ENCODE data around the gene PSMF1.

The PSMF1 gene, protein sequence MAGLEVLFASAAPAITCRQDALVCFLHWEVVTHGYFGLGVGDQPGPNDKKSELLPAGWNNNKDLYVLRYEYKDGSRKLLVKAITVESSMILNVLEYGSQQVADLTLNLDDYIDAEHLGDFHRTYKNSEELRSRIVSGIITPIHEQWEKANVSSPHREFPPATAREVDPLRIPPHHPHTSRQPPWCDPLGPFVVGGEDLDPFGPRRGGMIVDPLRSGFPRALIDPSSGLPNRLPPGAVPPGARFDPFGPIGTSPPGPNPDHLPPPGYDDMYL

DNA sequence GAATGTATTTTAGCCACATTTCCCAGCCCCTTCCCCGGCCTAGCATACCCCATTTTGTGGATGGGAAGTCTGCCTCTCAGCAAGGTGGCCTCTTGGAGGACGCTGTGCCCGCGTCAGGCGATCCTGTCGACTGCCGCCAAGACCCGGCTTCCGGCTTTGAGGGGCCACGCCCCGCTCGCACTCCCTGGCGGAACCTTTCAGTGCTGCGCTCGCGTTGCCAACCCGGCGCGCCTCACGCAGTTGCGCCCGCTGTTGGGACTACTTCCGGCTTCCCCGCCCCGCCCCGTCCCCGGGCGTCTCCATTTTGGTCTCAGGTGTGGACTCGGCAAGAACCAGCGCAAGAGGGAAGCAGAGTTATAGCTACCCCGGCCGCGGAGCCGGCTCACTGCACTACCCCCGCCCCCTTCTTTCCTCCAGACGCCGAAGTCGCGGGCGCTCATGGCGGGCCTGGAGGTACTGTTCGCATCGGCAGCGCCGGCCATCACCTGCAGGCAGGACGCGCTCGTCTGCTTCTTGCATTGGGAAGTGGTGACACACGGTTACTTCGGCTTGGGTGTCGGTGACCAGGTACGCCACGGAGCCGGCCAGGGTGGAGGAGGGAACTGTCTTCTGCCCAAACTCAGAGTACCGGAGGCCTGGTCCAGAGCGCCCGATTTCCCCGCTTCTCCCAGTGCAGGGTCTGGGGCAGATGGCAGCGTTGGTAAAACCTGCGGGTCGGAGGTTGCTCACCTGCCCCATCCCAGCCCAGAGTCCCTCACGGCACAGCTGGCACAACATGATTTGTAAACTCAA, at the start of gene PSMF1:
PSMF1 (plus strand) TSS at position 267 of the 792 bp plus-strand sequence; CDS start at position 439, 172 bp downstream.
- DNase-seq (ENCODE audit: low read depth in 2 of 2): peak; percentile 88 to 90

DNA sequence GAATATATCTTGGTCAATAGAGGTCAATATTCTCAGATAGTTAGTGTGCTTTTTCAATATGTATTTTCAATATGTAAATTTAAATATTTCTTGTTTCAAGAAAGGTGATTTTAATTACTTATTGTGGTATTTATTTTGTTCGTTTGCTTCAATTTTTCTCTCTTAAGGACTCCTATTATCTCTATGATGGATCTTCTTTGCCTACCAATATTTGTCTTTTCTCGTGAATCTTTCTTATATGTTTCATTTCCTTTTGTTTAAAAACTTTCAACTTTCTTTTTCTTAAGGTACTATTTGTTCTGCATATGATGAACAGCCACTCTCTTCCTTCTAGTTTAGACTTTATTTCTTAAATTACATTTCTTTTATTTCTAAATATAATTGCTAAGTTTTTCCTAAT, 46.1 kb upstream of the PSMF1 start:
- DNase-seq (ENCODE audit: low read depth in 2 of 2): no peak

DNA sequence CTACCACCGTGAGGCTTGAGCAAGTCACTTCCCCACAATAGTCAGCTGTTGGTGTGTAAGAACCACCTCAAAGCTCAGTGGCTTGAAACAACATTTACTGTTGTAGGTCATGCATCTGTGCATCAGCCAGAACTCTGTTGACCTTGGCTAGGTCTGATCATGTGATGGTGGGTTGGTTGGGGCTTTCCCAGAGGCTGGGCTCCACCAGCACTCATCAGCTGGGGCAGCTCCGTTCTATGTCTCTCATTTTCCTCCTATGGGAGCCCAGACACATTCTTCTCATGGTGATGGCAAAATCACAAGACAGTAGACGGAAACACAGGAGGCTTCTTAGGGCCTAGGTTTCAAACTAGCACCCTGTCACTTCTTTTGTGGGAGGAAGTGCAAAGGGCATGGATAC, 42.8 kb upstream of the PSMF1 start:
- no peak for DNase-seq (ENCODE audit: low read depth in 2 of 2)

DNA sequence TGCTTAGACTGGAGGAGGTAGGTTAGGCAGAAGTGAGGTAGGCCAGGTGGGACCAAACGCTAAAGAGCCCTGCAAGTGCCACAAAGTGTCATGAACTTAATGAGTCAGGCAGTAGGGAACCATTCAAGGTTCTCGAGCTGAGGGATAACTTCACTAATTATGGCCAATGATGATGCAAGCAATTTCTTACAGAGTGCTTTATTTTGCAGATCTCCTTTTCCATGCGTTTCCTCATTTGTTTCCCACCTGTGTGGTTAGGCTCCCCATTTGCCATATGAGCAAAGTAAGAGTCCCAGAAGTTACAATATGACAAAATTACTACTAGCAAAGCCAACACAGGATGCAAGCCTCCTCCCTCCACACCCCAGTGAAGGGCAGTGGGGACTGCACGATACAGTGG, 36.5 kb upstream of the PSMF1 start:
- DNase-seq (ENCODE audit: low read depth in 2 of 2): no peak

DNA sequence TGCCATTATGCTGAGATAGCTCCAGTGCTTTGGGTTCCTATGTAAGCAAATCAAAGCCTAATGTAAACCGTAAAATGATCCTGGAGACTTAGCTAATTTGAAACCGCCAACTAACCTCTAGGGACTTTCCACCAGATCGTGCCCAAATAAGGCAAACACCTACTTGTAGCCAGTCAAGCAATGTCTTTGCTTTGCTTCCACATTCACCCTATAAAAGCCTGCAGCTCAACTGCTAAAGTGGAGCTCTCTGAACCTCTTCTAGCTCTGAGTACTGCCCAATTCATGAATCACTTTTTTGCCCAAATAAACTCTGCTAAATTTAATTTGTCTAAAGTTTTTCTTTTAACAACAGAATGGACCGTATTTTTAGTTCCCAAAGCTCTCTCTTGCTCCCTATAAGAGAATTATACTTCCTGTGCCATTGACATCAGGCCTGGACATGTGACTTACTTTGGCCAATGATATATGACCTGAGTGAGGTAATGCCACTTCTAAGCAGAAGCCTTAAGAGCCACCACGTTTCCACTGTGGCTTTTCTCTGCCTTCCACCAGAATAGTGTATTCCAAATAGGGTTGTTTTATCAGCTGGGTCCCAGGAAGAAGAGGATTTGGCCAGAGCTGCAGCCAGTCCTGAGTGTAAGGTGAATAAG, 34.8 kb upstream of the PSMF1 start:
- no peak for DNase-seq (ENCODE audit: low read depth in 2 of 2)

DNA sequence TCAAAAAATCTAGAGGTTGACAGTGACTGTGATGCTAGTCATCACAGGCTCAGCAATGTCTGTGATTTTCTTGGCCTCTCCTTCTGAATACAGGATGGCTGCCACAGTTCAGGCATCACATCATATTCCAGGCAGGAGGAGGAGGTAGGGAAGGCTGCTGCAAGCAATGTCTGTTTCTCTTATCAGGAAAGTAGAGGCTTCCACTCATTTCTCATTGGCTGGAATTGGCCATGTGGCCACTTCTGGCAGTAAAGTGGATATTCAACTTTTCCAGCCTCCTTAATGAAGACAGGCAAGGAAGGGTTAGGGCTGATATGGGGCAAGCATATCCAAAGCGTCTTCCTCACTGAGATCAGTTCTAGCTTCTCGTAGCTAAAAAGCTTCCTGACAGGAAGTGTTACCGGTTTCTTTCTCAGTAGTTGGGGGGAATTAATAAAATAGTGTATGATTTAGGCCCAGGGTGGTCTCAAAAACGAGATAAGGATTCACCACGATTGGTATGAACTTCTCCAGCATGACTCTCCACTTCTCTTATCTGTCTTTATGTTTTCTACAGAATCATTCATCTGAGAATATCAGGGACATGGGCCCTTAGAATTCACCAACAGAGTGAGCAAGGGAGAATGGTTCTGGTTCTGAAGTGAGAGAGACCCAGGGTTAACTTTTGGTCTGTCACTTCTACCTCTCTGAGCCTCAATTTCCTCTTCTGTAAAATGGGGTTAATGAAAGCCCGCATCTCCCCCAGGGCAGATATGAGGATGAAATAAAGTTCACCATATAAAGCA, 32.7 kb upstream of the PSMF1 start:
- DNase-seq (ENCODE audit: low read depth in 2 of 2): no peak

DNA sequence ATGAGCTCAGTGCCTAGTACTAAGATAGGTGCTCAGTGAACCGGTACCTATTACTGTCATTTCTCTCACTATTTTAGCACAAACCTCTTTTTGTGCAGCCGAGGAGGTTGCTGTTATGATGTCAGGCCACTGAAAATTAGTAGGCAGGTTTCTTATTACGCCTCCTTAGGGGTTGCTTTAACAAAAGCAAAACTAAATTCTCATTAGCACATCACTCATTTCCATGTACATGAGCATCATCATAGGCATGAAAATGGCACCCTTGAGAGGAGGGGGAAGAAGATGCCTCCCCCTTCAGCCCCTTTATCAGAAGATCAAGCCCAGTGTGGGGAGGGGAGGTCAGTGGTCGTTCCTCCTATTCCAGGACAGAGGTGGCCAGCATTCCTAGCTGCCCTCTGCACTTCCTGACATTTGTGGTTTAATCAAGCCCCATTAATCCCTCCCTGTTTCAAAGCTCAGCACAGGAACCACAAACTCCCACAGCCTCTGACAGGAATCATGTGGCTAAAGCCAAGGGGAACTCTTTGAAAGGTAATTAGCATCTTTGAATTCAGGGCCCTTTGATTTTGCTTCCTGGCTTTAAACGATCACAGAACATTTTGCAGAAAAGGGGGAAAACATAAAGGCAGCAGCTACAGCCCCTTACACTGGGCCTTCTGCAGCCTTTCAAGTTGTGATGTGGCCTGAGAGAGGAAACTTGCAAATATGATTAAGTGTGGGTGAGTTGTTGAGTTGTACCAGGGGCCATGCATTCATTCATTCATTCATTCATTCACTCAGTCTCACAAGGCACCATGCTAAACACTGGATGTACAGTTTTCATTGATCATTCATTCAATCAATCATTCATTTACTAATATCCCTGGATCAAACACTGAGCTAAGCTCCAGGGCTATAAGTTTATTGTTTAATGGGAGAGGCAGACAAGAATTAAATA, 31.9 kb upstream of the PSMF1 start:
- no peak for DNase-seq (ENCODE audit: low read depth in 2 of 2)

DNA sequence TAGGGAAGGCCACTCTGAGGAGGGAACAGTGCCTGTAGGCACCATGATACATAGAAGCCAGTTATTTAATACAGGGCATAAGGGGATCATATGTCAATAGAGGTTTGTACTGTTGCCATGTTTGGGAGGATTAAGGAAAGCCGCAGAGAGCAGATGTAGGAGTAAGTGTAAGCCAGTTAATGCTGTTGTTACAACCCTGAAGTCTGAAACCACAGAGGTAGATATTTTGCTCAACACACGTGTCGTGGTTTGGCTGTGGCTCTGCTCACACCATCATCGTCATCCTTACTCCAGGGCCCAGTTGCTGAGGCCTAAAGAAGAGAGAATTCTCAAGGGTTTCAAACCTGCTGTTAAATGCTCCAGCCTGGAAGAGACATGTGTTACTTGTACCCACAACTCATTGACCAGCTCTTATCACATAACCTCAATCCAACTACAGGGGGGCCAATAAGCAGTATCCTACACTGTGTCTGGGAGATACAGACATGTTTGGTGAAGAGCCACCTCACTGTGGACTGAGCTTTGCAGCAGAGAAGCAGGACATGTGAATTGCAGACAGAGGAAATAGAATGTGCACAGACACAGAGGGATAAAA, 31.0 kb upstream of the PSMF1 start:
- DNase-seq (ENCODE audit: low read depth in 2 of 2): no peak

DNA sequence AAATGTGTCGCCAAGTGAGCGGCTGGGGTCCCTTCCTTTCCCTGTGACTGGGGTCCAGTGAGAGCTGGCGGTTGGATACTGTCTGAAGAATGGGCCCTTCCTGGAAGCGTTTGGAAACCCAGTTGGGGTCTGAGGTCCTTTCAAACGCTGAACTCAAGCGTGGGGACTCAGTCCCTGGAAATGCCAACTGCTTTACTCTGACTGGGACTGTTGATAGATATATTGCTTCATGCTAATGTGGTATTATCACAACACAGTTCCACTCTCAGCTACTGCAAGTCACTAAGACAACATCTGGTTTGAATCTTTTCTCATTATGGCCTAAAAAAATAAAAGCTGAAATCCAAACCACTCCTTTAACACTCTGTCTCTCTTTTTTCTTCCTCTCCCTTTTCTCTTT, 23.7 kb upstream of the PSMF1 start:
- DNase-seq (ENCODE audit: low read depth in 2 of 2): no peak

DNA sequence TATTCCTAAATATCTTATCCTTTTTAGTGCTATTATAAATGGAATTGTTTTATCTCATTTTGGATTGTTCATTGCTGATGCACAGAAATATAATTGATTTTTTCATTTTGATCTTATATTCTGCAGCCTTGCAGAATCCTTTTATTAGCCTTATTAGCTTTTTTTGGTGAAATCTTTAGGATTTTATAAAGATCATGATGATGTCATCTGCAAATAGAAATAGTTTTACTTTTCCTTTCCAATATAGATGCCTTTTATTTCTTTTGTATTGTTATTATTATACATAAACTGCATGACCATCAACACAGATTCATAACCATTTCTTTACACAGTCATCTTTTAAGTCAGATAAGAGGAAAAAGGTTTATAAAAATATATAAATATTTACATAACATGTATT, 16.9 kb upstream of the PSMF1 start:
- no peak for DNase-seq (ENCODE audit: low read depth in 2 of 2)

DNA sequence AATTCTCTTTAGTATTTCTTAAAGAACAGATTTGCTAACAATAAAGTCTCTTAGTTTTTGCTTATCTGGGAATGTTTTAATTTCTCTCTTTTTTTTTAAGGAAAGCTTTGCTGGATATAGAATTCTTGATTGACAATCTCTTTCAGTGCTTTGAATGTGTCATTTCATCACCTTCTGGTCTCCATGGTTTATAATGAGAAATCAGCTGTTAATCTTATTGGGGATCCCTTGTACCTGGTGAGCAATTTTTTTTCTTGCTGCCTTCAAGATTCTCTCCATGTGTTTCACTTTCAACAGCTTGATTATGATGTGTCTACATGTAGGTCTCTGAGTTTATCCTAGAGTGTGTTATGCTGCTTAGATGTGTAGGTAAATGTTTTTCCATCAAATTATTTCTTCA, 16.4 kb upstream of the PSMF1 start:
- DNase-seq (ENCODE audit: low read depth in 2 of 2): no peak

DNA sequence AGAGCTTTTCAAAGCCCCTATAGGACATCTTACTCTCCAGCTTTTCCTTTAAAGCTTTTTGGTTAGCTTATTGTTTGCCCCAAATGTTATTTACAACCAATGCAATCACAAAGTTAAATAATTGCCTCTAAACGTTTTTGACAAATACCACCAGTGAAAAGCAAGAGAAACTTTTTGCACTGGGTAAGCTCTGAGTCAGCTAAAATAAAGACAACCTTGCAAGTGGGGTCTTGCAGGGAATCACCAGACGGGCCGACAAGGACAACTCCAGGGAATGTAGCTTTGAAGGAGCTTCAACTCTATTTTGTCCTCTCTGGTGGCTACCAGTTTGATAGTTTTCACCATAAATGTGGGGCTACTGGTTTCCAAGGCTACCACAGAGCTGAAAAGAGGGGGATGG, 14.7 kb upstream of the PSMF1 start:
- no peak for DNase-seq (ENCODE audit: low read depth in 2 of 2)

DNA sequence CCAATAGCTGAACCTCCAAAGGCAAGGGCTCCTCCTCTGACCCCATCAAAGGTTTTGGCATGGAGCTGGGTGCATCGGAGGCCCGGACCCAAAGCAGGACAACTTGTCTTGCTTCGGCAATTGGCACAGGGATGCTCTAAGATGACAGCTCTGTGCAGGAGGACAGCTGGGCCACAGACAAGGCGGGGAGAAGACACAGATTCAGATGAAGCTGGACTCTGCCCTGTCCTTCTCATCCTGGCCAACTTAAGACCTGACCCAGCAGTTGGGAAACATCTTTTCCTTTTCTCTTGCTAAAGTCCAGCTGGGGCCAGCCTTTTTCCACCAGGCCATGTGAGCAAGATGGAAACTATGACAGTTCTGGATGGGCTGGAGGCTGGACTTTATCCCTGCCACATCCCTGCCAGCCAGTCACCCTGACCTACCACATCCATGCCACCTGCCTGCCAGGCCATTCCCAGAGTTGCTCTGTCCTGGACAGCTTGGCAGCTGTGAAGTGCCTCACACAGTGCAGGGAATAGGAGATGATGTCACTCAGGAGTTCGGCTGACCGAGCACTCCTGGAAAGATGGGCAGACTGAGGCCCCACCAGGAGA, 12.7 kb upstream of the PSMF1 start:
- no peak for DNase-seq (ENCODE audit: low read depth in 2 of 2)

DNA sequence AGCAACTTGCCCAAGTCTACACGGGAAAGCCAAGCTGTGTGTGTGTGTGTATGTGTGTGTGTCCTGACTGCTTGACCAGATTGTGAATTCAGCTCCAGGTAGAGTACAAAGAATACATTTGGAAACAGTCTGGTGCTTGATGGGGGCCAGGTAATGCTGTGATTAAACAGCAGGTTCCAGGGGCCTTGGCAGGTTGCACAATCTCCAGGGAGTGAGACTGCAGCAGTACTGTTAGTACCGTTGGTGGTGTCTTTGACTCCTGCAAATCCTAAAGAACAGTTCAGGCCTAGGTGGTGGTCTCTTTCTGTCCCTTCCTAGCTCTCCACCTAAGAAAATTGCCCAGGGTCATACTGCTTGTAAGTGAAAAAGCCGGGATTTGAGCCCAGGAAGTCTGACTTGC, 11.2 kb upstream of the PSMF1 start:
- no peak for DNase-seq (ENCODE audit: low read depth in 2 of 2)

DNA sequence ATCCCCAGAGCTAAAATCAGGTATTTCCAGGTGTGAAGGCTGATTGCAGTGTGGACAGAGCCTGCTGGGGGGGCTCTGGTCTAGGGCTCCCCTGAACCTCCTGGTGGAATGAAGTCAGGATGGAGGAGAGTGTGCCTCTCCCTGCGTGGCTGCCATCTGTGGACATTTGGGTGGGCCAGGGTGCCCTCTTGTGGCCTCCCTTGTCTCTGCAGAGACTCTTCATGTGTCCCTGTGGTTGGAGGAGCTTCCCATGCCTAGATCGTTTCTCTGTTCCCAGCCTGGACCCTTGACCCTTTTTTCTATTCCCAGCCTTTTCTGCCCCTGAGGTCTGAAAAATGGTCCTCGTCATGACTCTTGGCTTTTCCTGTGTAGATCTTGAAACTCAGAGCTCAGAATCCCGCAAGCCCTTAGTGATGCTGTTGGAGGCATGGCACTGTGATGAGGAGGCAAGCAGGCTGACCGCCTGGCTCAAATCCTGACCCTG, 9.9 kb upstream of the PSMF1 start:
- peak in 1 of 2 donors; percentile 10 for DNase-seq (ENCODE audit: low read depth in 2 of 2)

DNA sequence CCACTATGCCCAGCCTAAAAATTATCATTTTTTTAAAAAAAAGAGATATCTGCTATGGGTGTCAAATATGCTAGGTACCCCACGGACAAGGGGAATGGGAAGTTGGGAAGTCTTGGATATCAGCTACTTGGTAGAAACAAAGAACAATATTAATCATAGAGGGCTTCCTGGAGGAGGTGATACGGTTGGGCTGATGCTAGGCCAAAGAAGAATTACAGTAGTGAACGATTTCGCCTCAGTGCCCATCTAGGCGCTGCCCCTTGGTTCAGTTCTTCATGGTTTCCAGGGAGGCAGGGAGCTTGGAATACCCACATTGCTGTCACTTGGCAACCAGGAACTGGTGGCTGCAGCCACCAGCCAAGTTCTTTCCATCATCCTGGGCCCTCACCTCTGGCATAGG, 5.5 kb upstream of the PSMF1 start:
- DNase-seq (ENCODE audit: low read depth in 2 of 2): no peak

DNA sequence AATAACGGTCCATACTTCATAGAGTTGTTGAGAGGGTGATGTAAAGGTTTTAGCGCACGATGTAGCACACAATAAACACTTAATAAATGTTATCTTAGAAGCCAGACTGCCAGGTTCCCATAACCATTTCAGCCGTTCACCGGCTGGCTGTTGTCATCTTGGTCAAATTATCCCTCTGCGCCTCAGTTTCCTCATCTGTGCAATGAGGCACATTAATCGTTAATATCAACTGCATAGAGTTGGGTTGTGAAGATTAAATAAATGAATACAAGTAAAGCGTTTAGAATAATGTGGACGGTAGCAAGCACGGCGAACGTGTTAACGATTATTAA, 432 bp upstream of the PSMF1 start:
- DNase-seq (ENCODE audit: low read depth in 2 of 2): no peak

DNA sequence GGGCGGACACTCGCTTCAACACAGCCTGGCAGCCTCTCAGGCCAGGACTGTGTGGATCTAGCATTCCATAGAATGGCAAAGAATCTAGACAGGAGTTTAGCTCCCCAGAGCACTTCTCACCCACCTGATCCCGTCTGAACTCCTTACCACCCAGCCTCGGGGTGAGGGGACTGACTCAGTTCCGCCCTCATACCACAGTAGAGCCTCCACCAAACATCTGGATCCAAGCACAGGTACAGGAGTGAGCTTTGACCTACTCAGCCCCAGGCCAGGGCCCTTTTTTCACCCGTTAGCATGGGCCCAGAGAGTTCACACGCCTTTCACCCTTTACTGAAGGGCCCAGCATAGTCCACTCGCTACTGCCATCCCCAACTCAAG, 715 bp downstream of the PSMF1 start:
- no peak for DNase-seq (ENCODE audit: low read depth in 2 of 2)

DNA sequence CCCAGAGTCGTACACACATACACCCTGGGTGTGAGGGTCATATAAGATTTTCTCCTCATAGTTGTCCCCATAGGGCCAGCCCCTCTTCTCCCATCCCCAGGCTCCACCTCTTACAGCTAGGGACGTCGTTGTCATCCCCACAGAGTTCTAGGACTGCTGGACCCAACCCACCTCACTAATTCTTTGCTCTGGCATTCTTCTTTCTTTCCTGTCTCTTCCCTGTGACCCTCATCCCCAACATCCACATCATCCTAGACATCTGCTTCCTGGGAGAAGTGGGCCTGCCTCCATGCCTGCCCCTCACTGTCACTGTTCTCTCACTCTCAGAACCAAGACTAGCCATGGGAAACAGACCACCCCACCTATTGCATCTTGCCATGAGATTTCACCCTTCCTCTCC, 1.1 kb downstream of the PSMF1 start:
- DNase-seq (ENCODE audit: low read depth in 2 of 2): no peak

DNA sequence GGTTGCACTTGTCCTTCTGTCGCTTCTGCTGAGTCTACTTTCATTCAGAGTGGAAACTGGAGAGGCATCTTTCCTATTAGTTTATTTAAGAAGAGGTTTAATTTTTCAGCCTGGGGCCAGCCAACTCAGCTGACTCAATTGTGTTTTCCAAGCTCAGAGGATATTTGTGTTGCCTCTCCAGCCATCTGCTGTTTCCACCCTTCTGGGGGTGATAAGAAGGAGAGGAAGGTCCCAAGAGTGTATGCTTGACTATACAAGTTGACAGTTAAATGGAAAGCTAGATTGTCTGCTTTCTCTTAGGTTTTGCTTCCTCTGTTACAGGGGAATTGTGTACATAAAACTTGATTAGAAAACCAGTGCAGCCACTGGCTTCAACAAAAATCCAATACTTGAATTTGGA, 3.0 kb downstream of the PSMF1 start:
- DNase-seq (ENCODE audit: low read depth in 2 of 2): no peak
